HUES6 (cell line): ENCODE measurements around the gene PVALB.

ENCODE experiments used
- H3K27ac ChIP-seq: 2 replicates; pipeline ENCODE4 v1.7.0; 2013; ENCODE audit warnings: low read depth, mild to moderate bottlenecking, low read length, inconsistent platforms
- H3K27me3 ChIP-seq: 2 replicates; pipeline ENCODE4 v1.6.1; 2013; ENCODE audit warnings: low read length; ENCODE audit not compliant: control insufficient read depth, insufficient read depth
- H3K36me3 ChIP-seq: 2 replicates; pipeline ENCODE4 v1.6.1; 2013; ENCODE audit warnings: low read length; ENCODE audit not compliant: control insufficient read depth, insufficient read depth
- H3K4me1 ChIP-seq: 2 replicates; pipeline ENCODE4 v1.6.1; 2013; ENCODE audit warnings: low read length; ENCODE audit not compliant: control insufficient read depth, insufficient read depth
- H3K4me3 ChIP-seq: 2 replicates; pipeline ENCODE4 v1.5.1; 2013; ENCODE audit warnings: low read depth, low read length
- H3K9ac ChIP-seq: one replicate; pipeline ENCODE4 v1.6.1; 2013; ENCODE audit warnings: mild to moderate bottlenecking, low read length
- H3K9me3 ChIP-seq: 2 replicates; pipeline ENCODE4 v1.6.1; 2013; ENCODE audit warnings: low read depth, low read length; ENCODE audit not compliant: control insufficient read depth, insufficient read depth

Gene PVALB

GRCh38 chr22:36770513-36771231 lies 46.2 kb downstream of the PVALB start:
- H3K4me3 ChIP-seq: no peak overlapping the region
- H3K36me3 ChIP-seq: peaks cover 19% of the 10 kb centered on the region; the same call in 1 of the 2 replicates
- H3K27ac ChIP-seq: no peak overlapping the region
- H3K9ac ChIP-seq: no peak overlapping the region
- no peaks in the 10 kb centered on the region for H3K9me3 ChIP-seq
- no peaks in the 10 kb centered on the region for H3K27me3 ChIP-seq
- peaks cover 10% of the 10 kb centered on the region; the same call in 1 of the 2 replicates for H3K4me1 ChIP-seq

- peaks cover 28% of the 10 kb centered on the region; the same call in 1 of the 2 replicates for H3K36me3 ChIP-seq
- no peak overlapping the region for H3K4me3 ChIP-seq
- H3K9me3 ChIP-seq: no peaks in the 10 kb centered on the region
- no peak overlapping the region for H3K9ac ChIP-seq
- H3K27me3 ChIP-seq: no peaks in the 10 kb centered on the region
- peaks cover 5% of the 10 kb centered on the region; the same call in 1 of the 2 replicates for H3K4me1 ChIP-seq
- H3K27ac ChIP-seq: no peak overlapping the region
These were observed 47.0 kb downstream of the PVALB start for GRCh38 chr22:36769541-36770512.

- Histone ChIP-seq H3K27me3 (no peaks in the 10 kb centered on the region), H3K36me3 (peaks cover 32% of the 10 kb centered on the region), H3K27ac (no peak overlapping the region), H3K9me3 (no peaks in the 10 kb centered on the region), H3K9ac (no peak overlapping the region), H3K4me3 (no peak overlapping the region), H3K4me1 (peaks cover 5% of the 10 kb centered on the region; the same call in 1 of the 2 replicates)
These were observed 48.2 kb downstream of the PVALB start for GRCh38 chr22:36768616-36769015.

GRCh38 chr22:36768141-36768540 lies 48.7 kb downstream of the PVALB start:
- no peaks in the 10 kb centered on the region for H3K27me3 ChIP-seq
- peaks cover 37% of the 10 kb centered on the region for H3K36me3 ChIP-seq
- H3K27ac ChIP-seq: no peak overlapping the region
- no peak overlapping the region for H3K9ac ChIP-seq
- H3K9me3 ChIP-seq: no peaks in the 10 kb centered on the region
- no peak overlapping the region for H3K4me3 ChIP-seq
- peaks cover 5% of the 10 kb centered on the region; the same call in 1 of the 2 replicates for H3K4me1 ChIP-seq

GRCh38 chr22:36767035-36767775 lies 49.6 kb downstream of the PVALB start:
- Histone ChIP-seq H3K9ac (no peak overlapping the region), H3K9me3 (no peaks in the 10 kb centered on the region), H3K4me3 (no peak overlapping the region), H3K4me1 (peaks cover 5% of the 10 kb centered on the region; the same call in 1 of the 2 replicates), H3K27me3 (no peaks in the 10 kb centered on the region), H3K36me3 (peaks cover 44% of the 10 kb centered on the region), H3K27ac (no peak overlapping the region)

- Histone ChIP-seq H3K27ac (no peak overlapping the region), H3K9ac (no peak overlapping the region), H3K4me1 (peaks cover 5% of the 10 kb centered on the region; the same call in 1 of the 2 replicates), H3K4me3 (no peak overlapping the region), H3K9me3 (no peaks in the 10 kb centered on the region), H3K36me3 (peaks cover 47% of the 10 kb centered on the region), H3K27me3 (no peaks in the 10 kb centered on the region)
These were observed 50.8 kb downstream of the PVALB start for GRCh38 chr22:36765943-36766450.

GRCh38 chr22:36765131-36765942 lies 51.5 kb downstream of the PVALB start:
- Histone ChIP-seq H3K9ac (no peak overlapping the region), H3K4me1 (peaks cover 2% of the 10 kb centered on the region; the same call in 1 of the 2 replicates), H3K9me3 (no peaks in the 10 kb centered on the region), H3K36me3 (peaks cover 49% of the 10 kb centered on the region), H3K27me3 (no peaks in the 10 kb centered on the region), H3K27ac (no peak overlapping the region), H3K4me3 (no peak overlapping the region)

GRCh38 chr22:36764641-36765040 lies 52.2 kb downstream of the PVALB start:
- H3K36me3 ChIP-seq: peaks cover 49% of the 10 kb centered on the region
- H3K4me3 ChIP-seq: no peak overlapping the region
- no peaks in the 10 kb centered on the region for H3K27me3 ChIP-seq
- no peaks in the 10 kb centered on the region for H3K9me3 ChIP-seq
- H3K27ac ChIP-seq: no peak overlapping the region
- H3K4me1 ChIP-seq: no peaks in the 10 kb centered on the region
- H3K9ac ChIP-seq: no peak overlapping the region

GRCh38 chr22:36764060-36764459 lies 52.8 kb downstream of the PVALB start:
- H3K27ac ChIP-seq: no peak overlapping the region
- no peaks in the 10 kb centered on the region for H3K4me1 ChIP-seq
- H3K9ac ChIP-seq: no peak overlapping the region
- H3K4me3 ChIP-seq: no peak overlapping the region
- H3K27me3 ChIP-seq: no peaks in the 10 kb centered on the region
- H3K9me3 ChIP-seq: no peaks in the 10 kb centered on the region
- peaks cover 49% of the 10 kb centered on the region for H3K36me3 ChIP-seq

- Histone ChIP-seq H3K27ac (no peak overlapping the region), H3K9ac (no peak overlapping the region), H3K27me3 (no peaks in the 10 kb centered on the region), H3K4me1 (no peaks in the 10 kb centered on the region), H3K4me3 (no peak overlapping the region), H3K36me3 (peaks cover 49% of the 10 kb centered on the region), H3K9me3 (no peaks in the 10 kb centered on the region)
These were observed 53.3 kb downstream of the PVALB start for GRCh38 chr22:36763576-36763975.
